A549 (cell line): ENCODE measurements around the gene YPEL1. TPM values are rescaled to one million over a fixed set of nuclear protein-coding genes. Genes with fewer than 3 reads are reported as not detected.
"Not testable (repeated sequence)": the region's sequence is repeated elsewhere in the genome, so short reads cannot be mapped to it uniquely, and the experiment has no call there.

Experiments
- ATAC-seq, 2 experiments: fragments of 200-7000 bp in 1 of 2; fragments of >200 bp in 1 of 2; cut with Nextera tagmentation in 1 of 2; cut with Tn5 transposase in 1 of 2; 3 replicates each; pipeline versions ENCODE4 v1.8.0 to v1.9.1; 2018 to 2020; ENCODE audit warnings: mild to moderate bottlenecking in 1 of 2, moderate library complexity in 1 of 2
- CTCF ChIA-PET: fragments of 300-600 bp; sonication (Branson Sonifier 250); formaldehyde crosslinking; extraction: SDS; loops from one replicate; lab custom pipeline; 2021; ENCODE audit warnings: antibody characterized with exemption, inconsistent platforms; lab: Yijun Ruan, JAX
- POLR2A ChIA-PET: fragments of 350-600 bp; formaldehyde crosslinking; extraction: SDS; loops from one replicate; lab custom pipeline; 2021; ENCODE audit warnings: antibody characterized with exemption, inconsistent platforms; lab: Yijun Ruan, JAX
- DNase-seq, 2 experiments: peaks; one replicate each; pipeline versions ENCODE4 v3.0.0 to v3.0.0-alpha.2; 2011 to 2016; ENCODE audit warnings: low read depth in 1 of 2, low spot score in 1 of 2
- FAIRE-seq: peaks from 2 replicates; lab custom pipeline; 2011; peaks lifted over from hg19 to GRCh38; lab: Jason Lieb, UNC
- H3K27ac ChIP-seq, 2 experiments: fragments of >200 bp; sonication (Bioruptor Twin); formaldehyde crosslinking; 3 replicates each; pipeline ENCODE4 v1.5.1; 2016 to 2017
- H3K4me1 ChIP-seq: fragments of >200 bp; sonication (Bioruptor Twin); formaldehyde crosslinking; 3 replicates; pipeline ENCODE4 v1.6.1; 2016
- H3K4me2 ChIP-seq: fragments of >200 bp; sonication (Bioruptor Twin); formaldehyde crosslinking; 3 replicates; pipeline ENCODE4 v1.6.1; 2016
- H3K4me3 ChIP-seq: fragments of >200 bp; sonication (Bioruptor Twin); formaldehyde crosslinking; 3 replicates; pipeline ENCODE4 v1.5.1; 2016
- H3K9me3 ChIP-seq: fragments of >200 bp; sonication (Bioruptor Twin); formaldehyde crosslinking; 3 replicates; pipeline ENCODE4 v1.6.1; 2016
- ATOH8 ChIP-seq: fragments of 250-450 bp; sonication (Bioruptor Pico); IDR thresholded peaks from 2 replicates; pipeline ENCODE4 v1.5.0; 2020; ENCODE audit warnings: low read depth, mild to moderate bottlenecking, moderate library complexity
- BHLHE40 ChIP-seq: IDR thresholded peaks from 2 replicates; pipeline ENCODE4 v1.6.1; 2012; ENCODE audit warnings: low read depth, low read length, inconsistent platforms
- CBX2 ChIP-seq: fragments of 200-600 bp; sonication (generic); IDR thresholded peaks from 2 replicates; pipeline ENCODE4 v1.6.1; 2016; ENCODE audit warnings: low read depth, mild to moderate bottlenecking, borderline replicate concordance
- CBX8 ChIP-seq: fragments of 200-600 bp; sonication (generic); IDR thresholded peaks from 2 replicates; pipeline ENCODE4 v1.6.1; 2016
- ELK1 ChIP-seq: fragments of 150-350 bp; IDR thresholded peaks from 2 replicates; pipeline ENCODE4 v1.6.1; 2014; ENCODE audit warnings: low read depth, mild to moderate bottlenecking, low read length
- EP300 ChIP-seq, 2 experiments: fragments of >200 bp; sonication (Bioruptor Twin); formaldehyde crosslinking; IDR thresholded peaks; 2 replicates in 1 of 2; 3 replicates in 1 of 2; pipeline ENCODE4 v1.6.1; 2016 to 2017
- FOSB ChIP-seq: fragments of 250-450 bp; sonication (Bioruptor Pico); IDR thresholded peaks from 2 replicates; pipeline ENCODE4 v1.5.0; 2020; ENCODE audit warnings: mild to moderate bottlenecking, moderate library complexity
- FOSL2 ChIP-seq, 2 experiments: fragments of 450-650 bp in 1 of 2; fragments of >200 bp in 1 of 2; sonication (Bioruptor Twin) in 1 of 2; formaldehyde crosslinking; IDR thresholded peaks; 2 replicates each; pipeline versions ENCODE4 v1.5.0 to v1.6.1; 2016 to 2020; ENCODE audit warnings: mild to moderate bottlenecking in 1 of 2, moderate library complexity in 1 of 2
- HDAC2 ChIP-seq: fragments of 200-600 bp; sonication (generic); IDR thresholded peaks from 2 replicates; pipeline ENCODE4 v1.6.1; 2016
- JUNB ChIP-seq: fragments of >200 bp; sonication (Bioruptor Twin); formaldehyde crosslinking; IDR thresholded peaks from 2 replicates; pipeline ENCODE4 v1.6.1; 2016
- KDM1A ChIP-seq: fragments of 200-600 bp; sonication (generic); IDR thresholded peaks from 2 replicates; pipeline ENCODE4 v1.6.1; 2016; ENCODE audit warnings: low read depth, mild to moderate bottlenecking
- MAFK ChIP-seq: fragments of 450-650 bp; IDR thresholded peaks from 2 replicates; pipeline ENCODE4 v1.6.1; 2014; ENCODE audit not compliant: partially characterized antibody
- MAX ChIP-seq: IDR thresholded peaks from 2 replicates; pipeline ENCODE4 v1.6.1; 2012
- MYC ChIP-seq: IDR thresholded peaks from 2 replicates; pipeline ENCODE4 v1.6.1; 2012; ENCODE audit warnings: mild to moderate bottlenecking, inconsistent platforms, low read length, improper control_type of control experiment, borderline replicate concordance
- NR3C1 ChIP-seq: fragments of >200 bp; sonication (Bioruptor Twin); formaldehyde crosslinking; IDR thresholded peaks from 3 replicates; pipeline ENCODE4 v1.6.1; 2017
- RAD21 ChIP-seq, 2 experiments: fragments of >200 bp in 1 of 2; sonication (Bioruptor Twin) in 1 of 2; formaldehyde crosslinking in 1 of 2; IDR thresholded peaks in 1 of 2; conservative IDR thresholded peaks in 1 of 2; 2 replicates in 1 of 2; 3 replicates in 1 of 2; pipeline ENCODE4 v1.6.1; 2012 to 2018; ENCODE audit warnings: inconsistent platforms in 1 of 2
- RARB ChIP-seq: fragments of 250-450 bp; sonication (Bioruptor Pico); IDR thresholded peaks from 2 replicates; pipeline ENCODE4 v1.8.0; 2021; ENCODE audit warnings: mild to moderate bottlenecking, moderate library complexity
- RCOR1 ChIP-seq: fragments of 150-350 bp; IDR thresholded peaks from 2 replicates; pipeline ENCODE4 v1.6.1; 2014; ENCODE audit warnings: antibody characterized with exemption, low read length, low read depth
- RFX5 ChIP-seq: fragments of 450-650 bp; IDR thresholded peaks from 2 replicates; pipeline ENCODE4 v1.7.1; 2014; ENCODE audit warnings: antibody characterized with exemption, mild to moderate bottlenecking, moderate library complexity
- SREBF2 ChIP-seq: fragments of 450-650 bp; IDR thresholded peaks from 2 replicates; pipeline ENCODE4 v1.6.1; 2014; ENCODE audit warnings: mild to moderate bottlenecking, moderate library complexity
- TFCP2L1 ChIP-seq: fragments of 250-450 bp; sonication (Bioruptor Pico); IDR thresholded peaks from 2 replicates; pipeline ENCODE4 v1.5.0; 2021; ENCODE audit warnings: mild to moderate bottlenecking
- USF2 ChIP-seq: fragments of 450-650 bp; IDR thresholded peaks from 2 replicates; pipeline ENCODE4 v1.6.1; 2014; ENCODE audit warnings: antibody characterized with exemption
- ZC3H11A ChIP-seq: fragments of 450-650 bp; IDR thresholded peaks from 2 replicates; pipeline ENCODE4 v1.6.1; 2014; ENCODE audit warnings: antibody characterized with exemption, mild to moderate bottlenecking
- ZFP36 ChIP-seq: fragments of 450-650 bp; IDR thresholded peaks from 2 replicates; pipeline ENCODE4 v1.6.1; 2014; ENCODE audit warnings: borderline replicate concordance; ENCODE audit not compliant: partially characterized antibody
- ZNF302 ChIP-seq: fragments of 250-450 bp; sonication (Bioruptor Pico); IDR thresholded peaks from 2 replicates; pipeline ENCODE4 v1.9.0; 2021; ENCODE audit warnings: inconsistent platforms, mild to moderate bottlenecking, moderate library complexity
- ZSCAN20 ChIP-seq: fragments of 250-450 bp; sonication (Bioruptor Pico); IDR thresholded peaks from 2 replicates; pipeline ENCODE4 v1.8.0; 2022; ENCODE audit warnings: mild to moderate bottlenecking, moderate library complexity
- WGBS: methylation state at CpG from one replicate; pipeline ENCODE4 v1.1.6; 2017; ENCODE audit errors: missing lambda C conversion rate; 5-methylcytosine and 5-hydroxymethylcytosine counted together
- polyA plus RNA-seq, 4 experiments: library from polyadenylated mRNA; depleted of rRNA in 3 of 4; stranded (reverse); fragments of >200 nt; fragmentation: RNase III in 1 of 4; extraction: RNeasy Plus Mini Kit Qiagen cat#74134 plus additional on column Dnase treatment in 1 of 4; gene quantifications; 2 replicates in 3 of 4; 3 replicates in 1 of 4; pipeline ENCODE4 v1.2.3, GENCODE V29; 2011 to 2017

The YPEL1 gene
- polyA plus RNA-seq, 2 of the 4 experiments (the other 2 are of a cell fraction): 0.22 to 0.59 TPM

- CTCF ChIA-PET: interaction anchor here (0.7 to 1.9 kb wide), 3 partner anchors 220 to 976 kb away, joined by 3 to 5 read pairs (median 3); partner anchors contain the start of gene PPM1F
- Histone ChIP-seq H3K4me3 (no peak overlapping the region), H3K4me1 (no peaks in the 10 kb centered on the region; the same call in 2 of the 3 replicates), H3K27ac (no peak overlapping the region), H3K4me2 (no peak overlapping the region), H3K9me3 (no peaks in the 10 kb centered on the region)
- DNase-seq (no peak), FAIRE-seq (no peak), ATAC-seq (no peak)
- 49% methylated on average over 4 of the region's 4 CpGs for WGBS
- no peak for TF ChIP-seq ZC3H11A
- TF ChIP-seq JUNB: no peak
- TF ChIP-seq RARB (CRISPR knock-in tag): no peak
- TF ChIP-seq HDAC2: no peak
- no peak for TF ChIP-seq USF2
- no peak for TF ChIP-seq ATOH8 (CRISPR knock-in tag)
- no peak for TF ChIP-seq ELK1
- no peak for TF ChIP-seq EP300 (IDR thresholded peaks at IDR 0.05)
- TF ChIP-seq NR3C1: no peak
- no peak for TF ChIP-seq KDM1A
- no peak for TF ChIP-seq TFCP2L1 (CRISPR knock-in tag)
- TF ChIP-seq CBX8: no peak
- no peak for TF ChIP-seq RAD21 (conservative IDR thresholded peaks at IDR 0.05 in 1 of 2, IDR thresholded peaks at IDR 0.05 in 1 of 2)
- no peak for TF ChIP-seq BHLHE40
- POLR2A ChIA-PET: no interaction called here
Measured at GRCh38 chr22:21718499-21718898, 17.1 kb downstream of the YPEL1 start.

- 89% methylated on average over 15 of the region's 15 CpGs for WGBS
- ChIA-PET CTCF (interaction anchor here (0.7 to 0.9 kb wide), 2 partner anchors 11 to 222 kb away, joined by 3 read pairs; no protein-coding TSS in a partner anchor), POLR2A (interaction anchor here (0.7 kb wide), 1 partner anchor 50 kb away, joined by 5 read pairs; no protein-coding TSS in a partner anchor)
- not testable (repeated sequence) for H3K9me3 ChIP-seq, H3K27ac ChIP-seq, H3K4me2 ChIP-seq, FAIRE-seq, H3K4me3 ChIP-seq, ATAC-seq, DNase-seq, H3K4me1 ChIP-seq
Measured at GRCh38 chr22:21716395-21717122, 19.0 kb downstream of the YPEL1 start.

GRCh38 chr22:21714786-21715185 is 20.8 kb downstream of the YPEL1 start:
- ATAC-seq: no peak
- no peak overlapping the region for H3K27ac ChIP-seq
- 41% methylated on average over 3 of the region's 3 CpGs for WGBS
- TF ChIP-seq RCOR1 (no peak), MAX (no peak), CBX2 (no peak), CBX8 (no peak), RFX5 (no peak), ZC3H11A (no peak), FOSL2 (IDR thresholded peaks at IDR 0.05) (no peak), FOSL2 (CRISPR knock-in tag; IDR thresholded peaks at IDR 0.05) (no peak), ZSCAN20 (CRISPR knock-in tag) (no peak), MAFK (no peak), ZFP36 (no peak), FOSB (CRISPR knock-in tag) (no peak), EP300 (IDR thresholded peaks at IDR 0.05) (no peak), ZNF302 (CRISPR knock-in tag) (no peak), SREBF2 (no peak), MYC (no peak)
- no peaks in the 10 kb centered on the region; the same call in 2 of the 3 replicates for H3K4me1 ChIP-seq
- CTCF ChIA-PET: interaction anchor here (0.6 to 1.3 kb wide), 5 partner anchors 12 to 258 kb away, joined by 3 to 4 read pairs (median 3); partner anchors contain the start of gene PPM1F
- no peak overlapping the region for H3K4me3 ChIP-seq
- FAIRE-seq: no peak
- no peaks in the 10 kb centered on the region for H3K9me3 ChIP-seq
- no peak overlapping the region for H3K4me2 ChIP-seq
- POLR2A ChIA-PET: no interaction called here
- DNase-seq: no peak
